Ishikawa (cell line): ENCODE results near the gene CHMP1A.

Experiments
- EGR1 ChIP-seq: IDR thresholded peaks from 2 replicates; pipeline ENCODE4 v1.6.1; 2012
- EP300 ChIP-seq: IDR thresholded peaks from 2 replicates; pipeline ENCODE4 v1.6.1; 2012; ENCODE audit warnings: borderline replicate concordance
- MAX ChIP-seq: IDR thresholded peaks from 2 replicates; pipeline ENCODE4 v1.6.1; 2012
- NFIC ChIP-seq: IDR thresholded peaks from 2 replicates; pipeline ENCODE4 v1.6.1; 2012
- RAD21 ChIP-seq: IDR thresholded peaks from 2 replicates; pipeline ENCODE4 v1.6.1; 2012; ENCODE audit warnings: low read depth
- REST ChIP-seq: IDR thresholded peaks from 2 replicates; pipeline ENCODE4 v1.6.1; 2012; ENCODE audit warnings: low read depth, mild to moderate bottlenecking
- TAF1 ChIP-seq: IDR thresholded peaks from 2 replicates; pipeline ENCODE4 v1.6.1; 2012; ENCODE audit warnings: low read depth, mild to moderate bottlenecking
- USF1 ChIP-seq: IDR thresholded peaks from 2 replicates; pipeline ENCODE4 v1.6.1; 2012
- YY1 ChIP-seq: IDR thresholded peaks from 2 replicates; pipeline ENCODE4 v1.6.1; 2012; ENCODE audit warnings: low read depth

- TF ChIP-seq YY1: no peak
- no peak for TF ChIP-seq EP300
- peak; percentile 52; the same call in 1 of the 2 replicates for TF ChIP-seq USF1
- no peak for TF ChIP-seq NFIC
- TF ChIP-seq TAF1: no peak
- no peak for TF ChIP-seq EGR1
- TF ChIP-seq MAX: 0 out of 2 replicates have a peak, but pooled peaks have one; percentile 24
- TF ChIP-seq REST: no peak
- no peak for TF ChIP-seq RAD21
Observed at GRCh38 chr16:89633064-89633631, 24.4 kb downstream of the CHMP1A start.
